ENCODE data around the gene NAALADL2.

GRCh38 chr3:175150812-175151401 lies 291.8 kb downstream of the NAALADL2 start:
- TF ChIP-seq CTCF (IDR thresholded peaks at IDR 0.05): no peak
- no peak for TF ChIP-seq POLR2A (IDR thresholded peaks at IDR 0.05)
